Activated naive CD4-positive, alpha-beta T cell treated with anti-CD3 and anti-CD28 coated beads for 36 hours (primary cell): ENCODE data around the gene SLC35G2. TPM values are rescaled to one million over a fixed set of nuclear protein-coding genes. Genes with fewer than 3 reads are reported as not detected.

Experiments
- CTCF ChIA-PET: fragments of 350-600 bp; sonication (Branson Sonifier 250); formaldehyde crosslinking; loops from one replicate; lab custom pipeline; 2021; ENCODE audit warnings: antibody characterized with exemption; lab: Charles Lee
- DNase-seq: peaks from one replicate; pipeline ENCODE4 v3.0.0-alpha.2; 2020
- H3K27ac Mint-ChIP-seq: one replicate; pipeline ENCODE4 v1.8.0; 2021; ENCODE audit warnings: mild to moderate bottlenecking, mixed read lengths
- H3K27me3 Mint-ChIP-seq: one replicate; pipeline ENCODE4 v1.8.0; 2021; ENCODE audit warnings: low read depth, mixed read lengths
- H3K36me3 Mint-ChIP-seq: one replicate; pipeline ENCODE4 v1.8.0; 2021; ENCODE audit warnings: low read depth, mixed read lengths
- H3K4me1 Mint-ChIP-seq: one replicate; pipeline ENCODE4 v1.8.0; 2021; ENCODE audit warnings: low read depth, mixed read lengths
- H3K4me3 Mint-ChIP-seq: one replicate; pipeline ENCODE4 v1.8.0; 2021; ENCODE audit warnings: mild to moderate bottlenecking, moderate library complexity, mixed read lengths
- H3K9me3 Mint-ChIP-seq: one replicate; pipeline ENCODE4 v1.8.0; 2021; ENCODE audit warnings: mixed read lengths
- intact Hi-C: fragments of 100-400 bp; cut with micrococcal nuclease; formaldehyde crosslinking; loops from one replicate; pipeline ENCODE4 v1.15.1; 2023
- total RNA-seq, 2 experiments: library from RNA; stranded (reverse); gene quantifications; one replicate each; pipeline ENCODE4 v1.2.3, GENCODE V29; 2021

Gene SLC35G2
- total RNA-seq, 2 experiments from 2014 or later, result 0.31 TPM; not detected in 1

DNA sequence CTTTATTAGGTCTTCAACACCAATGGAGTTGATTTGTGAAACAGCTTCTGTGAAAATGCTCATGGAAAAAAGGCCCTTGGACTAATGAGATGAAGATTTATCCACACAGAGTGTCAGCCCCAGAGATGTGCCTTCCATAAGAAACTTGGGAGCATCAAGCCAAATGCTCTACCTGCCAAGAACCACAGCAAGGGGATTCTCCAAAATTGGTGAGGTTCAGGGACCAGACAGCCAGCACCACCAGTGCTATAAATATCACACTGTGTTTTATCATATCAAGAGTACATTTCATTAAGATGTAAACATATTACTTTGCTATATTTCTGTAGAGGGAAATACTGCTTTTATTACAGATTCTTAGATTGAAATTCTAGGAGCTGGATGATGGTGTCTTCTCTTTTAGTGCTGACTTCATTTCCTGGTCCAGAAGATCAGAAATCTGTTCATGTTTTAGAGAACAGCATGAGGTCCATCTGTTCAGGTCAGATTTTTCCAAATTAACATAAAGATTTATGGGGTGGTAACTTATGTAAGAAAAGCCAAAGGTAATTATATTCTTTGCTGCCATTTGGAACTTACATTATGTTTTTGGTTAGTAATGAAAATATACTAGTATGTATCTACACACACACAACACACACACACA, 17.7 kb downstream of the SLC35G2 start:
- H3K4me3 Mint-ChIP-seq, result no peak overlapping the region
- H3K27me3 Mint-ChIP-seq, result peaks cover 4% of the 10 kb centered on the region
- intact Hi-C loops, result no loop called here
- CTCF ChIA-PET, result no interaction called here
- no peak overlapping the region for H3K27ac Mint-ChIP-seq
- peaks cover 8% of the 10 kb centered on the region for H3K36me3 Mint-ChIP-seq
- no peaks in the 10 kb centered on the region for H3K9me3 Mint-ChIP-seq
- DNase-seq, result no peak
- H3K4me1 Mint-ChIP-seq, result peaks cover 15% of the 10 kb centered on the region

DNA sequence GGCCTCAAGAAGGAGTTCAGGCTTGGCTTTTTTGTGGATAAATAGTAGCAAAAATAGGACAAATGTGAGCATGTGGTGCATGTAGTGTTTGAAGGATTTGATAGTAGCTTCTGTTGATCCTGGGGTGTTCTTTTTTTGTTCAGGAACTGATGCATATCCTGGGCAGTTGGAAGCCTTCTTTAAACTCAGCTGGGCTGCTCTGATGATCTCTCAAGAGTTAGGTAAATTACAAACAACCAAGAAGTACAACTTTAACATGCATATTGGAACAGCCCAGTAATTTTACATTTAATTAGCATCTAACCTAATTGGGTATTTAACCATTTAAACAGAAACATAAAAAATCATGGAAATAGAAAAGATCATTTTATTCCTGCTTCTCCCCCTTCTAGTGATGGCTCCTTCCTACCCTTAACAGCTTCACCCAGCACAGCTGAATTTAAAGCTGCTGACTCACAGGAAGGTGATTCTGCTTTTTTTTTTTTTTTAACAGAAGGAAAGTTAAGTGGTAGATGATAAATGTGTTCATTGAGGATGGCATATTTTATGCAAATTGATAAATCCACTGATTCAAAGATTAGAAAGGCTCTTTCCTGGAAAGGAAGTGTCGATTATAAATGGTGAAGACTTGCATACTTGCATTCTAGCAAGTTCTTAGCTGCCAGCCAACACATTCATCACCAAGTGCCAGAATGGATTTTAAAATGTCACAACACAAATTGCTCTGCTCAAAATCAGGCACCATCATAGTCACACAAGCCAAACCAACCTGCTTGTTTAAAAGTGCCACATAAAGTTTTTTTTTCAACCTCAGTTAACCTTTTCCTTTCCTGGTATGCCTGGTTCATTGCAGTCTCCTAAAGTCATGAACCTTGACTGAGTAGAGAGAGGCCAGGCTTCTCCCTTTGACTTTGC, 20.0 kb downstream of the SLC35G2 start:
- no peaks in the 10 kb centered on the region for H3K9me3 Mint-ChIP-seq
- DNase-seq, result no peak
- H3K4me3 Mint-ChIP-seq, result no peak overlapping the region
- H3K27me3 Mint-ChIP-seq, result no peaks in the 10 kb centered on the region
- CTCF ChIA-PET, result interaction anchor here (1.3 kb wide), 1 partner anchor 175 kb away, joined by 4 read pairs; no protein-coding TSS in a partner anchor
- intact Hi-C loops, result loop anchor here (1.0 kb wide), 2 partner anchors 20 to 23 kb away; partner anchors contain the start of genes NCK1 and SLC35G2
- peaks cover 15% of the 10 kb centered on the region for H3K4me1 Mint-ChIP-seq
- H3K36me3 Mint-ChIP-seq, result peaks cover 19% of the 10 kb centered on the region
- H3K27ac Mint-ChIP-seq, result no peak overlapping the region

DNA sequence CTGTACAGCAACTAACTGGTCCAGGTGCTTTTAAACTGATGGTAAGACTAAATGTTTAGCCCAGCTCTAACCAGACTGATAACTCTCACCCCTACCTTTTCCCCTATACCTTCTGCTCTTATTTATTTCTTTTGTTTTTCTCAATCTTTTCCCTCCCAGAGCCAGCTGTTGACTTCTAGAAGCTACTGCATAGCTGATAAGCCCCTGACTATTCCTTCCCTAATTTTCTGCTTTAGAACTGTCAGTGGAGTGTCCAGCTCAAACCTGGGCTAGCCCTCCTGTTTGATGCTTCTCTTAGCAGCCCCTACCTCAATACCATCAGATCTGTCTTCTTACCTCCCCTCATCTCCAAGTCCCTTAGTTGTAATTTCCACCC, 20.6 kb downstream of the SLC35G2 start:
- Mint-ChIP-seq H3K36me3 (peaks cover 20% of the 10 kb centered on the region), H3K27ac (no peak overlapping the region), H3K27me3 (no peaks in the 10 kb centered on the region), H3K4me1 (peaks cover 15% of the 10 kb centered on the region), H3K9me3 (no peaks in the 10 kb centered on the region), H3K4me3 (no peak overlapping the region)
- DNase-seq, result no peak
- CTCF ChIA-PET, result interaction anchor here (1.3 kb wide), 1 partner anchor 174 kb away, joined by 4 read pairs; no protein-coding TSS in a partner anchor
- intact Hi-C loops, result loop anchor here (1.0 kb wide), 2 partner anchors 20 to 23 kb away; partner anchors contain the start of genes NCK1 and SLC35G2

DNA sequence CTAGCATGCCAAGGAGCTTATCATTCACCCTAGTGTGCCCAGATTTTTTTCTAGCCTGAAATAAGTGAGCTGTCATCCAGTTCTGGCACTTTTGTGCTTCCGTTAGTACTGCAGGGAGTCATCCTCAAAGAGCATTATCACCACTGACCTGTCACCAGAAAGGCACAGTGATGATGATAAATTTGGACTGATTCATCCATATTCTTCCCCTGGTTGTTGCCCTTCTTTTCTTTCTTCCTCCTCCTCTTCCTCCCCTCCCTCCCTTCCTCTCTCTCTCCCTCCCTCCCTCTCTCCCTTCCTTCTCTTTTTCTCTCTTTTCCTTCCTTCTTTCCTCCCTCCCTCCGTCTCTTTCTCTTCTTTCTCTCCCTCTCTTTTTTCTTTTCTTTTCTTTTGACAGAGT, 21.3 kb downstream of the SLC35G2 start:
- Mint-ChIP-seq H3K27ac (no peak overlapping the region), H3K4me1 (peaks cover 15% of the 10 kb centered on the region), H3K4me3 (no peak overlapping the region), H3K9me3 (no peaks in the 10 kb centered on the region), H3K27me3 (no peaks in the 10 kb centered on the region), H3K36me3 (peaks cover 24% of the 10 kb centered on the region)
- CTCF ChIA-PET, result interaction anchor here (1.3 kb wide), 1 partner anchor 174 kb away, joined by 4 read pairs; no protein-coding TSS in a partner anchor
- DNase-seq, result no peak
- intact Hi-C loops, result no loop called here

DNA sequence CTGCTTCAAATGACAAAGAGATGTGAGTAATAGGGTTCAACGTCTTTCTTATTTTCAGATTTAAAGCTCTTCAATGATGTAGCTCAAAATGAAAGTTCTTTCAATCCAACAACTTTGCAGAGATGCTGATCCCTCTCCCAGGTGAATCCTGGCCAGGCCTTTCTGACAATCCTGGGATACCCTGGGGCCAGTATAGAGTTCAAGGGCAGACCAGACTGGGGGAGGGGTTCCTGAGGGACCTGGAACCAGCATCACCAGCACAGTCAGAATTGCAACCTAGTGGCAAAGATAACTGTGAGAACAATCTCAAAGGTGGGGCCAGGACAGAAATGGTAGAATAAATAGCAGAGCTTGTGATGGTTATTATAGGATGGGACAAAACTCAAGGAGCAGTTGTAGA, 23.4 kb downstream of the SLC35G2 start:
- Mint-ChIP-seq H3K27me3 (no peaks in the 10 kb centered on the region), H3K9me3 (no peaks in the 10 kb centered on the region), H3K4me1 (peaks cover 15% of the 10 kb centered on the region), H3K36me3 (peaks cover 34% of the 10 kb centered on the region), H3K27ac (no peak overlapping the region), H3K4me3 (no peak overlapping the region)
- no peak for DNase-seq
- intact Hi-C loops, result no loop called here
- CTCF ChIA-PET, result no interaction called here

DNA sequence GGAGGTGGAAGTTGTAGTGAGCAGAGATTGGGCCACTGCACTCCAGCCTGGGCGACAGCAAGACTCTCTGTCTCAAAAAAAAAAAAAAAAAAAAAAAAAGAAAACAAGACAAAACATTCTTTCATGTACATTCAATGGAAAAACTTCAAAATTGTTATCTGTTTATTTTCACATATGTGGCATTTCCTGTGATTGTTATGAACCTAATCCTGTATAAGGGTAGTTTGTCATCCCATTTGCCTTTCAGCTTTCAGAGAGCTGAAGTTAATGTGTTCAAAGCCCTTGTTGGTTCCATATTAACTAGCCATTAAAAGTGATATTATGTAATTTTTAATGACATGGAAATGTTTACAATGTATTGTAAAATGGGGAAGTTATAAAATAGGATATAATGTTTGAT, 25.8 kb downstream of the SLC35G2 start:
- no peaks in the 10 kb centered on the region for H3K9me3 Mint-ChIP-seq
- CTCF ChIA-PET, result no interaction called here

DNA sequence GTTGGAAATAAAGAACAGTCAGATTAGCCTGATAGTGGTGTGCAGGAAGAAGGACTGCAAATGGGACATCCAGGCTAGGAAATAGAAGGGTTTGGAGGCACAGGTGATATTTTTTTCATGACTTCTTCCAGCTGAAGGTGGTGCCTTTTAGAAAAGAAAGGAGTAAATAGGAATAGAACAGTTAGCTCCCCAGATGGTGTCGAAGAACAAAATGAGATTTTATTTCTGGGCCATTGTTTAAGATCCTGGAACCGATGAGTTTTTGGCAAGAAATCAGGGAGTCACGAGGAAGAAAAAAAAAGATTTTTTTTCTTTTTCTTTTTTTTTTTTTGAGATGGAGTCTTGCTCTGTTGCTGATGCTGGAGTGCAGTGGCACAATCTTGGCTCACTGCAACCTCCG, 33.3 kb downstream of the SLC35G2 start:
- intact Hi-C loops, result no loop called here

More for the DNA sequence above, 25.8 kb downstream of the SLC35G2 start:
- Mint-ChIP-seq H3K36me3 (peaks cover 29% of the 10 kb centered on the region), H3K27ac (no peak overlapping the region), H3K4me1 (peaks cover 1% of the 10 kb centered on the region), H3K4me3 (no peak overlapping the region), H3K27me3 (no peaks in the 10 kb centered on the region)
- no peak for DNase-seq
- intact Hi-C loops, result no loop called here

DNA sequence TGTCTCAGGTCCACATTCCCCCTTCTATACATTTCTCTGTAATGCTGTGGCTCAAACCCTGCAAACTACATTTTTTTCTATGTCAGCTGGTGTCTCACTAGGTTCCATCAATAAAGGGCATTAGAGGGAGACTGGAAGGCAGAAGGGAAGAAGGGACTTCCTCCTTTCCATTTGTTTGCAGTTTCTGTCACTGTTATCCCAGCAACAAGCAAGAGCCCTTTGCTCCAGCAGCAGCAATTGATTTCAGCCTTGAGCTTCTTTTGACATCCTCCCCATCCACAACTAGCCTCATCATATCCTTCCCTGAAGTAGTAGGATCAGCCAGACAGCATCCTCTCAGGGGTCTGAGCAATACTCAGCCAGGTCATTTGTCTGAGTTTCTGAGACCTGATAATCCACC, 37.7 kb downstream of the SLC35G2 start:
- Mint-ChIP-seq H3K4me1 (peaks cover 14% of the 10 kb centered on the region), H3K27ac (no peak overlapping the region), H3K9me3 (peaks cover 7% of the 10 kb centered on the region), H3K4me3 (no peak overlapping the region), H3K36me3 (peaks cover 19% of the 10 kb centered on the region), H3K27me3 (no peaks in the 10 kb centered on the region)
- DNase-seq, result no peak
- CTCF ChIA-PET, result no interaction called here
- intact Hi-C loops, result no loop called here

More for the DNA sequence above, 33.3 kb downstream of the SLC35G2 start:
- H3K4me1 Mint-ChIP-seq, result peaks cover 2% of the 10 kb centered on the region
- no peak overlapping the region for H3K27ac Mint-ChIP-seq
- H3K9me3 Mint-ChIP-seq, result peaks cover 6% of the 10 kb centered on the region
- no peak overlapping the region for H3K4me3 Mint-ChIP-seq
- H3K27me3 Mint-ChIP-seq, result no peaks in the 10 kb centered on the region
- peaks cover 20% of the 10 kb centered on the region for H3K36me3 Mint-ChIP-seq
- CTCF ChIA-PET, result interaction anchor here (0.6 kb wide), 1 partner anchor 59 kb away, joined by 3 read pairs; no protein-coding TSS in a partner anchor
- DNase-seq, result no peak

DNA sequence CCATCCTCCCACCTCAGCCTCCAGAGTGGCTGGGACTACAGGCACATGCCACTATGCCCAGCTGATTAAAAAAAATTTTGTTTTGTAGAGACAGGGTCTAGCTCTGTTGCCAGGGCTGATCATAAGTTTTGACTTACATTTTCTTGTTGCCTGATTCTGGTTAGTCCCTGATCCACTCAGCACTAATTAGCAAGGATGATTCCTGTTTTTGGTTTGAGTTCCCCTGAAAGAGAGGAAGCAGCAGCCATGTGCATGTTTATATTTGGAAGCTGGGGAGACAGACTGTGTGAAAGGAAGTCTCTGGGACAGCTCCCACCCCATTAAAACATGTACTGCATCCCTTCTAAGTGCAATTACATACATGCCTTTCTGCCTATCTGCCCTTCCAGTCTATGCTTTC, 39.5 kb downstream of the SLC35G2 start:
- peaks cover 7% of the 10 kb centered on the region for H3K9me3 Mint-ChIP-seq
- H3K27ac Mint-ChIP-seq, result no peak overlapping the region
- no peak for DNase-seq
- H3K4me3 Mint-ChIP-seq, result no peak overlapping the region
- peaks cover 19% of the 10 kb centered on the region for H3K36me3 Mint-ChIP-seq
- no peaks in the 10 kb centered on the region for H3K27me3 Mint-ChIP-seq
- intact Hi-C loops, result no loop called here
- H3K4me1 Mint-ChIP-seq, result peaks cover 17% of the 10 kb centered on the region
- CTCF ChIA-PET, result interaction anchor here (0.8 to 0.9 kb wide), 2 partner anchors 106 to 156 kb away, joined by 3 read pairs; no protein-coding TSS in a partner anchor

DNA sequence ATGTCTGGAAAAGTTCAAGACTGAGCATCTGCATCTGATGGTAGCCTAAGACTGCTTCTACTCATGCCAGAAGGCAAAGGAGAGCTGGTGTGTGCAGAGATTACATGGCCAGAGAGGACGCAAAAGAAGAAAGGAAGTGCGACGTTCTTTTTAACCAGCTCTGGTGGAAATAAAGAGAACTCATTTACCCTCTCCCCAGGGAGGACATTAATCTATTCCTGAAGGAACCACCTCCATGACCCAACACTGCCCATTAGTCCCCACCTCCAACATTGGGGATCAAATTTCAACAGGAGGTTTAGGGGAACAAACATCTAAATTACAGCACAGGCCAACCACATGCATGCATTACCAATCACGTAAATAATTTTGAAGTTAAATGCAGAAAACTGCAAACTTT, 41.6 kb downstream of the SLC35G2 start:
- Mint-ChIP-seq H3K4me3 (peak overlapping the region; percentile 94), H3K27ac (peak overlapping the region; percentile 95), H3K27me3 (no peaks in the 10 kb centered on the region), H3K4me1 (peaks cover 26% of the 10 kb centered on the region), H3K9me3 (peaks cover 7% of the 10 kb centered on the region), H3K36me3 (peaks cover 17% of the 10 kb centered on the region)
- CTCF ChIA-PET, result interaction anchor here (1.2 to 3.0 kb wide), 2 partner anchors 34 to 108 kb away, joined by 3 to 17 read pairs; partner anchors contain the start of gene STAG1
- intact Hi-C loops, result loop anchor here (5.0 kb wide), 2 partner anchors 57 to 783 kb away; no protein-coding TSS in a partner anchor
- DNase-seq, result no peak

DNA sequence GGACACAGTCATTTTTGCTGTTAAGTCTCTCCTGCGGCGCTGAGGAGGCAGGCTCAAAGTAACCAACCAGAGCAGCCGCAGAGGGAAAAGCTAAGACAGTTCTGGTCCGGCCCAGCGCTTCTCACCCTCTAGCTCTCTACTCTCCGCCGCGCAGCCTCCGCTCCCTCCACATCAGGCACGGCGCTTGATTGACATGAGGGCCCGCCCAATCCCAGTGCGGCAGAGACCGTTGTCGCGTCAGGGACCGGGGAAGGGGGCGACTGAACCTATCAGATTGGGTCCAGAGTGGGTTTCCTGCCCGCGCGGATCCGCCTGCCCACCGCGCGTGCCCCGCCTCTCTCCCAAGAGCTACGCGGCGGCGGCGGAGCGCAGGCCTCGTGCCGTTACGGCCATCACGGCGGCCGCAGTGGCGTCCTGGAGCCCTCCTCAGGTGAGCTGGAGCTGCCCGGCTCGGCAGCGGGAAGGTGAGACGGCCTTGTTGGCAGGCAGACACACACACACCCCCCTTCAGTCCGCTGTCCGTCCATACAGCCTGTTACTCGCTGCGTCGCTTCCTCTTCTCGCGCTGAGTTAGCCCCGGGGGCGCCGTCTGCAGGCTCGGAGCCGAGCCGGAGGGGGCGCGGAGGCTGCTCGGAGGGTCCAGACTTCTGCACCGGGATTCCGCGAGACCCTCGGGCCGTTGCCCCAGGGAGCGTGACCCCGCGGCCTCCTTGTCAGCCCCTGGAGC, 43.1 kb downstream of the SLC35G2 start, which contains the start of gene NCK1:
TSS of gene NCK1 (plus strand) at position 319 of the 727 bp plus-strand sequence. CDS start 65,794 bp downstream, outside the sequence.
- H3K4me1 Mint-ChIP-seq, result peaks cover 41% of the 10 kb centered on the region
- intact Hi-C loops, result loop anchor here (1.0 to 5.0 kb wide), 10 partner anchors 23 to 785 kb away; partner anchors contain the start of genes MSL2, PCCB and STAG1
- peak within 1 kb of the TSS; percentile 94 for H3K4me3 Mint-ChIP-seq
- peak within 1 kb of the TSS; percentile 95 for H3K27ac Mint-ChIP-seq
- DNase-seq, result peak; percentile 99
- peaks cover 2% of the 10 kb centered on the region for H3K9me3 Mint-ChIP-seq
- CTCF ChIA-PET, result interaction anchor here (0.5 to 3.0 kb wide), 7 partner anchors 9 to 167 kb away, joined by 3 to 17 read pairs (median 5); partner anchors contain the start of gene STAG1
- H3K27me3 Mint-ChIP-seq, result no peaks in the 10 kb centered on the region
- H3K36me3 Mint-ChIP-seq, result peaks cover 12% of the 10 kb centered on the region
